GM23248 (cell line): Measurements from ENCODE around the gene WNK4.

Experiments
- EZH2 ChIP-seq: fragments of 200-600 bp; sonication (generic); IDR thresholded peaks from 2 replicates; pipeline ENCODE4 v1.6.1; 2018; ENCODE audit warnings: antibody characterized with exemption, mild to moderate bottlenecking; ENCODE audit not compliant: insufficient read depth, poor library complexity, severe bottlenecking
- EZH2phosphoT487 ChIP-seq: fragments of 200-600 bp; sonication (generic); IDR thresholded peaks from 2 replicates; pipeline ENCODE4 v1.6.1; 2018; ENCODE audit warnings: antibody characterized with exemption, moderate library complexity, mild to moderate bottlenecking, low read depth; ENCODE audit not compliant: insufficient read depth

DNA sequence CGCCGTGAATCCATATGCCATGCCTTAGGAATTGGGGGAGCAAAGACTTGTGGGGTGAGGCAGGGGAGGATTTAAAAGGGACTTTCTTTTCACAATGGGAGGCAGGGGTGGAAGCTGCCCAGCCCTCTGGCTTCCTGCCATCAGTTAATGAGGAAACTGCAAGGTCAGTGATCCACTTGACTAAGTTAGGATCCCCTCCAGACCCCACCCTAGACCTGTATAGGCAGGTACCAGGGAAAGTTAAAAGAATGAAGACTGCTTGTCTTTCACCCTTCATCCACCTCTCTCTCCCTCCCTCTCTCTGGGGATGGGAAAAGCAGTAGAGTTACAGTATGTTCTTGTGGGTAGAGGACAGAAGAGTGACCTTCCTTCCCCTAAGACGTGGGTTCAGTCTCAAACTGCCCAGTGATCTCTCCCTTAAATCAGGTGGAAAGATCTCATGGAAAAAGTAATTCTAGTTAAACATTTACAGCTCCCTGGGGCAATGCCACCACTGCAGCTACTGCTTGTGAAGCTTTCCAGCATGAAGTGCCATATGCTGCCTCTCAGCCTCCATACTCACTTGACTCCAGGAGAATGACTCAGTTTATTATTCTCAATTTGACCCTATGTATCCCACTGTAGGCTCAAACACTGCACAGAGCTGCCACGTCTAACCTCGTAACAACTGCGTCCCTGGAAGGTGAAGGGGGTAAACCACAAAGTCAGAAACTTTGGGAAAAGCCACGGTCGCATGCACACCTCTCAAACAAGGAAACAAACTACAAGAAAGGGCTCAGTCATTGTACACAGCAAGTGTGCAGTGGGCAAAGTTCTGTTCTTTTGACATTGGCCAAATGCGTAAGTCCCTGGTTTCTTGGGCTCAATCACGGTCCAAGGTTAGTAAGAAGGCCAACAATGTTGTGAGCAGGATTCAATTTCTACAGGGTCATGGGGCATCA is 16.9 kb downstream of the WNK4 start:
- TF ChIP-seq EZH2 (no peak), EZH2phosphoT487 (no peak)
